Smooth muscle cell (in vitro differentiated cells): ENCODE data around the gene FAM111B. TPM values are rescaled to one million over a fixed set of nuclear protein-coding genes. Genes with fewer than 3 reads are reported as not detected.

ENCODE experiments used
- DNase-seq: peaks from one replicate; lab custom pipeline; 2025; ENCODE audit not compliant: unreplicated experiment; lab: John Stamatoyannopoulos, UW
- H2AFZ ChIP-seq: fragments of 200-600 bp; sonication (generic); 2 replicates; pipeline ENCODE4 v1.6.0; 2016; ENCODE audit warnings: antibody characterized with exemption, low read depth, mild to moderate bottlenecking
- H3F3A ChIP-seq: fragments of 200-600 bp; sonication (generic); 2 replicates; pipeline ENCODE4 v1.6.0; 2017; ENCODE audit warnings: antibody characterized with exemption, low read depth
- H3K27ac ChIP-seq: fragments of 200-600 bp; sonication (generic); 2 replicates; pipeline ENCODE4 v1.5.1; 2016; ENCODE audit warnings: low read depth, mild to moderate bottlenecking
- H3K27me3 ChIP-seq: fragments of 200-600 bp; sonication (generic); 2 replicates; pipeline ENCODE4 v1.6.1; 2016; ENCODE audit warnings: low read depth, mild to moderate bottlenecking
- H3K36me3 ChIP-seq: fragments of 200-600 bp; sonication (generic); 2 replicates; pipeline ENCODE4 v1.5.1; 2016; ENCODE audit warnings: low read depth
- H3K4me1 ChIP-seq: fragments of 200-600 bp; sonication (generic); 2 replicates; pipeline ENCODE4 v1.5.1; 2016; ENCODE audit warnings: low read depth
- H3K4me2 ChIP-seq: fragments of 200-600 bp; sonication (generic); 2 replicates; pipeline ENCODE4 v1.6.0; 2016; ENCODE audit warnings: mild to moderate bottlenecking
- H3K4me3 ChIP-seq: fragments of 200-600 bp; sonication (generic); 2 replicates; pipeline ENCODE4 v1.5.1; 2016; ENCODE audit warnings: mild to moderate bottlenecking
- H3K79me2 ChIP-seq: fragments of 200-600 bp; sonication (generic); 2 replicates; pipeline ENCODE4 v1.6.0; 2016; ENCODE audit warnings: low read depth, mild to moderate bottlenecking
- H3K9ac ChIP-seq: fragments of 200-600 bp; sonication (generic); 2 replicates; pipeline ENCODE4 v1.6.0; 2016; ENCODE audit warnings: low read depth
- H3K9me3 ChIP-seq: fragments of 200-600 bp; sonication (generic); replicated peaks from 2 replicates; pipeline ENCODE4 v1.5.1; 2016; ENCODE audit warnings: low read depth
- H4K20me1 ChIP-seq: fragments of 200-600 bp; sonication (generic); 2 replicates; pipeline ENCODE4 v1.6.0; 2016; ENCODE audit warnings: low read depth
- WGBS: methylation state at CpG from one replicate; pipeline ENCODE4 v1.1.7; 2016; ENCODE audit warnings: low lambda C conversion rate; 5-methylcytosine and 5-hydroxymethylcytosine counted together
- polyA plus RNA-seq: library from polyadenylated mRNA; unstranded; fragments of >200 nt; fragmentation: Nextera tagmentation; extraction: Ambion mirVana; gene quantifications from 2 replicates; pipeline ENCODE4 v1.2.1, GENCODE V29; 2016
- total RNA-seq: library from RNA; depleted of rRNA; stranded (reverse); fragments of >200 nt; gene quantifications from 2 replicates; pipeline ENCODE4 v1.2.3, GENCODE V29; 2014
- TF ChIP-seq, protein P1 (sequence below): fragments of 200-600 bp; sonication (generic); IDR thresholded peaks from 2 replicates; pipeline ENCODE4 v1.5.1; 2017; ENCODE audit warnings: borderline replicate concordance, mild to moderate bottlenecking, antibody characterized with exemption; ENCODE audit not compliant: insufficient read depth, poor library complexity, severe bottlenecking

Gene FAM111B
- total and polyA plus RNA-seq, 2 experiments from 2014 or later, result 2.4 to 6.5 TPM

DNA sequence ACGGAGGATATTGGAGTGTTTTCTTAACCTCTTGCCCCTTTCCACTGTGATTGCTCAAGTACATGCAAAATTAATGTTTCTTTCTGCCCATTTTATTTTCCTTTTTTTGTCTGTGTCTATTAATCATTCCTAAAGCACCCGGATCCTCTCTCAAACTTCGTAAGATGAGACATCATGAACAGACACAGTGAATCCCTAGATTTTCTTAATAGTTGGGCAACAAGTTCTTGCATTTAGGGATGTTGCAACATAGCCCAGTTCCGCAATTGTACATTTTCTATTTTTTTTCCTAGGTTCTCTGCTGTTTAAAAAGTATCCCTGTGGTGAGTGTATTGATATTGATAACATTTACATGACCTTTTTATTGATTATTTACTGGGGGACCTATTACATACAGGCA is 38.5 kb downstream of the FAM111B start:
- Histone ChIP-seq H4K20me1 (no peaks in the 10 kb centered on the region), H3K4me3 (peak overlapping the region; percentile 82), H3K4me1 (peaks cover 8% of the 10 kb centered on the region), H3K27me3 (no peaks in the 10 kb centered on the region), H3K9ac (no peak overlapping the region), H3F3A (peaks cover 4% of the 10 kb centered on the region), H3K36me3 (no peaks in the 10 kb centered on the region), H3K27ac (no peak overlapping the region), H3K79me2 (no peaks in the 10 kb centered on the region), H3K9me3 (no peaks in the 10 kb centered on the region), H3K4me2 (peak overlapping the region; percentile 88), H2AFZ (no peak overlapping the region)
- TF ChIP-seq, protein P1, sequence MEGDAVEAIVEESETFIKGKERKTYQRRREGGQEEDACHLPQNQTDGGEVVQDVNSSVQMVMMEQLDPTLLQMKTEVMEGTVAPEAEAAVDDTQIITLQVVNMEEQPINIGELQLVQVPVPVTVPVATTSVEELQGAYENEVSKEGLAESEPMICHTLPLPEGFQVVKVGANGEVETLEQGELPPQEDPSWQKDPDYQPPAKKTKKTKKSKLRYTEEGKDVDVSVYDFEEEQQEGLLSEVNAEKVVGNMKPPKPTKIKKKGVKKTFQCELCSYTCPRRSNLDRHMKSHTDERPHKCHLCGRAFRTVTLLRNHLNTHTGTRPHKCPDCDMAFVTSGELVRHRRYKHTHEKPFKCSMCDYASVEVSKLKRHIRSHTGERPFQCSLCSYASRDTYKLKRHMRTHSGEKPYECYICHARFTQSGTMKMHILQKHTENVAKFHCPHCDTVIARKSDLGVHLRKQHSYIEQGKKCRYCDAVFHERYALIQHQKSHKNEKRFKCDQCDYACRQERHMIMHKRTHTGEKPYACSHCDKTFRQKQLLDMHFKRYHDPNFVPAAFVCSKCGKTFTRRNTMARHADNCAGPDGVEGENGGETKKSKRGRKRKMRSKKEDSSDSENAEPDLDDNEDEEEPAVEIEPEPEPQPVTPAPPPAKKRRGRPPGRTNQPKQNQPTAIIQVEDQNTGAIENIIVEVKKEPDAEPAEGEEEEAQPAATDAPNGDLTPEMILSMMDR, result no peak
- DNase-seq, result no peak
- 64% methylated on average over 4 of the region's 4 CpGs for WGBS

DNA sequence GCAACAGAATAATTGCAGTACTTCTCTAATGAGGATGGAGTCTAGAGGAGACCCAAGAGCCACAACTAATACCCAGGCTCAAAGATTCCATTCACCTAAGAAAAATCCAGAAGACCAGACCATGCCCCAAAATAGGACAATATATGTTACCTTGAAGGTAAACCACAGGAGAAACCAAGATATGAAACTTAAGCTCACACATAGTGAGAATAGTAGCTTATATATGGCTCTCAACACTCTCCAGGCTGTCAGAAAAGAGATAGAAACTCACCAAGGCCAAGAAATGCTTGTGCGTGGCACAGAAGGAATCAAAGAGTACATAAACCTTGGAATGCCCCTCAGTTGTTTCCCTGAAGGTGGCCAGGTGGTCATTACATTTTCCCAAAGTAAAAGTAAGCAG is 44.7 kb downstream of the FAM111B start:
- no peak for DNase-seq
- TF ChIP-seq, protein P1, result no peak
- Histone ChIP-seq H3F3A (no peaks in the 10 kb centered on the region), H3K4me1 (no peaks in the 10 kb centered on the region), H3K4me3 (no peak overlapping the region), H3K27ac (no peak overlapping the region), H3K4me2 (no peak overlapping the region), H3K27me3 (no peaks in the 10 kb centered on the region), H3K79me2 (no peaks in the 10 kb centered on the region), H3K9ac (no peak overlapping the region), H3K9me3 (no peaks in the 10 kb centered on the region), H3K36me3 (no peaks in the 10 kb centered on the region), H4K20me1 (no peaks in the 10 kb centered on the region), H2AFZ (no peak overlapping the region)
- WGBS, result 90% methylated on average over 1 of the region's 1 CpG

DNA sequence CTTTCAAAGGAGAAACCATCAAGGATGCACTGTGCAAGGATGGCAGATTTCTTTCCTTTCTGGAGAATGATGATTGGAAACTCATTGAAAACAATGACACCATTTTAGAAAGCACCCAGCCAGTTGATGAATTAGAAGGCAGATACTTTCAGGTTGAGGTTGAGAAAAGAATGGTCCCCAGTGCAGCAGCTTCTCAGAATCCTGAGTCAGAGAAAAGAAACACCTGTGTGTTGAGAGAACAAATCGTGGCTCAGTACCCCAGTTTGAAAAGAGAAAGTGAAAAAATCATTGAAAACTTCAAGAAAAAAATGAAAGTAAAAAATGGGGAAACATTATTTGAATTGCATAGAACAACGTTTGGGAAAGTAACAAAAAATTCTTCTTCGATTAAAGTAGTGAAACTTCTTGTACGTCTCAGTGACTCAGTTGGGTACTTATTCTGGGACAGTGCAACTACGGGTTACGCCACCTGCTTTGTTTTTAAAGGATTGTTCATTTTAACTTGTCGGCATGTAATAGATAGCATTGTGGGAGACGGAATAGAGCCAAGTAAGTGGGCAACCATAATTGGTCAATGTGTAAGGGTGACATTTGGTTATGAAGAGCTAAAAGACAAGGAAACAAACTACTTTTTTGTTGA is 45.4 kb downstream of the FAM111B start:
- 94% methylated on average over 8 of the region's 8 CpGs for WGBS

More for the DNA sequence above, 45.4 kb downstream of the FAM111B start:
- H3K9me3 ChIP-seq, result no peaks in the 10 kb centered on the region
- no peak for DNase-seq
- H3K4me3 ChIP-seq, result no peak overlapping the region
- no peak overlapping the region for H3K4me2 ChIP-seq
- no peaks in the 10 kb centered on the region for H3K36me3 ChIP-seq
- H3K79me2 ChIP-seq, result no peaks in the 10 kb centered on the region
- H3F3A ChIP-seq, result no peaks in the 10 kb centered on the region
- no peaks in the 10 kb centered on the region for H3K4me1 ChIP-seq
- H4K20me1 ChIP-seq, result no peaks in the 10 kb centered on the region
- H3K27ac ChIP-seq, result no peak overlapping the region
- TF ChIP-seq, protein P1, result no peak
- H3K27me3 ChIP-seq, result no peaks in the 10 kb centered on the region
- H3K9ac ChIP-seq, result no peak overlapping the region
- H2AFZ ChIP-seq, result no peak overlapping the region
